GM03348 (cell line): ENCODE results near the gene UGDH.
A peak's percentile ranks its signal among the peaks of the same experiment; 100 is the strongest.
"Not testable (repeated sequence)": the region's sequence is repeated elsewhere in the genome, so short reads cannot be mapped to it uniquely, and the experiment has no call there.

Experiments
- DNase-seq: peaks from one replicate; pipeline ENCODE4 v3.0.0; 2012; ENCODE audit warnings: low spot score

UGDH gene

DNA sequence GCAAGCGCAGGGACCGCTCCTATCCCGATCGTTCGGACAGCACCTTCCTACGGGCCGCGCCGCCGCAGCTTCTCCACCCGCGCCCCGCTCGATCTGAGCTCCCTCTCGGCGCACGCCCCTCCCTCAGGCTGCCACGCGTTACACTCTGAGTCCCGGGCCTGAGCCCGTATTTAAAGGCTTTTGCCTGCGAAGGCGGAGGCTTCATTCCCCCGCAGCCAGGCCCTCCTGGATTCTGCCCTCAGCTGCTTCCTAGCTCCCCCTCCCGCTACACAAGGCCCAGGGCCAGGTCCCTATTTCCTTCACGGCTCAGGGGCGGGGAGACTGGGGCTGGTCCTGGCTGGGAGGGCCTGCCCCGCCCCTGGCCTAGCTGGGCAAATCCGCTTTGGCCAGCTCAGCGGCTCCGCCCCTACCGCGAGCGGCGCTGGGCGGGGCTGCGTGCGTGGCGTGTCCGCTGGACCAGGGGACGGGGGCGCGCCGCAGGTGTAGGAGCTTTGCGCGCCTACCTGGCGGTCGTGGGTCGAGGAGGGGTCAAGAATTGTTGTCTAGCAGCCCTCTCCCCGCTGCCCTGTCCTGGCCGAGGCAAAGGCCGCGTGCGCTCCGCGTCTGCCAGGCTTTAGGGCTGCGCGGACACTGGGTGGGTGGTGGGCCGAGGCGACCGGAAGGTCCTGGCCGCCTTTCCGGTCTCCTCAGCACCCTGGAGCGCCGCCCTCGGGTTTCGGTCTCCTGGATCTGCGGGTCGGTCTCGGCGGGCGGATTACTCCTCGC is at the start of gene UGDH:
UGDH (minus strand) TSS at position 144 of the 765 bp plus-strand sequence. CDS start 5,927 bp downstream, outside the sequence.
- DNase-seq, result peak; percentile 98

DNA sequence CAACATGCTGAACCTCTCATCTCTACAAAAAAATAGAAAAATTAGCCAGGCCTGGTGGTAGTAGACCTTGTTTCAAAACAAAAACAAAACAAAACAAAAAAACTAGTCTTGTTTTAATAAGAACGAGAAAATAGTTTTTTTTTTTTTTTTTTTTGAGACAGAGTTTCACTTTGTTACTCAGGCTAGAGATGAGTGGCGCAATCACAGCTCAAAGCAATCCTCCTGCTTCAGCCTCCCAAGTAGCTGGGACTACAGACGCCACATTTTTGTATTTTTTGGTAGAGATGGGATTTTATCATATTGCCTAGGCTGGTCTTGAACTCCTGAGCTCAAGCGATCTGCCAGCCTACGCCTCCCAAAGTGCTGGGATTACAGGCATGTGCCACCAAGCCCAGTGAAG is 47.7 kb upstream of the UGDH start:
- no peak for DNase-seq

DNA sequence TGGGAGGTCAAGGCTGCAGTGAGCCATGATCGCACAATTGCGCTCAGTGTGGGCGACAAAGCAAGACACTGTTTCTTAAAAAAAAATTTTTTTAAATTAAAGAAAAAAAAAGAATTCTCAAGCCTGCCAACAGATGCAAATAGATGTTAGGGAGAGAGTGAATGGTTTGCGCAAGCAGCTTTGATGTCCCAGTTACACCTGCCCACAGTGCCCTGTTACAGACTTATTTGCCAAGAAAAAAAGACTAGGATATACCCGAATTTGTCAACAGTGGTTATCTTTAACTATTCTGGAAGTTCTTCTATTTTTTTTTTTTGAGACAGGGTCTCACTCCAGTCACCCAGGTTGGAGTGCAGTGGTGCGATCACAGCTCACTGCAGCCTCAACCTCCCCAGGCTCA is 44.3 kb upstream of the UGDH start:
- no peak for DNase-seq

DNA sequence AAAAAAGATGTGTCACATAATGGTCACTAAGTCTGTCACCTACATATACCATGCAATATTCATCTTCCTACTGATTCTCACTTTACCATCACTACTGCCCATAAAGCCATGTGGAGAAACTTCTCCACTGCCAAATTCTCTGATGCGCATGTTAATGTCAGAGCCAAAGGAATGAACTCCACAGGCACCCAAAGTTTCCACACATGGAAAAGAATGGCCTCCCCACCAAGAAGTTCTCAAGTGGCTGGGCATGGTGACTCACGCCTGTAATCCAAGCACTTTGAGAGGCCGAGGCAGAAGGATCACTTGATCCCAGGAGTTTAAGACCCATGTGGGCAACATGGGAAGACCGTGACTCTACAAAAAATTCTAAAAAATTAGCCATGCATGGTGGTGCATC is 43.8 kb upstream of the UGDH start:
- no peak for DNase-seq

DNA sequence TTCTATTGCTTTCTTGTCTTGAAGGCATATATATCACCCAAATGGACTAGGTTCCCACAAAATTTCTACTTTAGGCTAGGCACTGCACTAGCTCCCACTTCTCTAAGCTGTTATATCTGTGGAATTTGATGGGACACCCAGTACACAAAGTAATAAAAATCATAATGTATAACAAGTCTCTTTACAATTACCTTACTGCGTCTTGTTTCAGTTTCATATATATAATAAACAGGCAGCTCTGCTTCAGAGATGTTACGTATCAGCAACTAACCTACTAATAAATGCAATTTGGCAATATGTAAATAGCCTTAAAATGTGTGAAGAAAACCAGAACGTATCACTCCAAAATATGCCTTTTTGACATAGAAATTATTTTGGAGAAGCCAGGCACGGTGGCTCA is 42.0 kb upstream of the UGDH start:
- no peak for DNase-seq

DNA sequence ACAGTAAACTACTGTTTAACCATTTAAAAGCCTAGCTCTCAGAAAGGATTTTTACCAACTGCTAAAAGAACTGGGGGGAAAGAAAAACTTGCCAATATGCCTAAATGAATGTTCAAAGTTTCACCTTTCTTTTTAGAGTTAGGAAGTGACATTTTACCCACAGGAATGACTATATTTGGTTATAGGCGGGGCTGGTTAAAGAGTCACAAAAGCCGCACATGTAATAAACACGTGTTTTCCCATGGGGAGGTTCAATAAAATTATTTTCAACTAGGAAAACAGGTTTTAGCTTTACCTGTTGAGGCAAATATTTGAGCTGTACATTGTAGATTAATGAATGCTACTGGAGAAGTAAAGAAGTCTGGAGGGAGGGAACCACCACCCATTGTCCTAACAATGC is 41.6 kb upstream of the UGDH start:
- DNase-seq, result no peak

DNA sequence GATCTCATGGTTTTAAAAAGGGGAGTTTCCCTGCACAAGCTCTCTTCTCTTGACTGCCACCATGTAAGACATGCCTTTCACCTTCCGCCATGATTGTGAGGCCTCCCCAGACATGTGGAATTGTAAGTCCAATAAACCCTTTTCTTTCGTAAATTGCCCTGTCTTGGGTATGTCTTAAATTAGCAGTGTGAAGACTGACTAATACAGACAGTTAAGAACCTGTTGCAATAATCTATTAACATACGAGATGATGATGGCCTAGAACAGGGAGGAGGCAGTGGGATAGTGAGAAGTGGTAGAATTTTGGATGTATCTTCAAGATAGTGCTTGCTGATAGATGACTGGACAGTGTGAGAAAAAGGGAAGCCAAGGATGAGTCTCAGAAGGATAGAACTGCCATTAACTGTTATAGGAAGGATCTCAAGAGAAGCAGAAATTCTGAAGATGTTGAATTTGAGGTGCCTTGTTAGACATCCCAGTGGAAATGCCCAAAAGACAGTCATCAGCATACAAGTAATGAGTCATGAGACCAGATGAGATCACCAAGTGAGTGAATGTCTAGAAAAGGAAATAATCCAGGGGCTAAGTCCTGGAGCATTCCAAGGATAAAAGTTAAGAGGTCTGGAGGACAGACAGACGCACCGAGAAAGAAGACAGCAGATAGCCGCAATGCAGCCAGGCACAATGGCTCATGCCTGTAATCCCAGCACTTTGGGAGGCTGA is 38.8 kb upstream of the UGDH start:
- DNase-seq, result peak; percentile 80

DNA sequence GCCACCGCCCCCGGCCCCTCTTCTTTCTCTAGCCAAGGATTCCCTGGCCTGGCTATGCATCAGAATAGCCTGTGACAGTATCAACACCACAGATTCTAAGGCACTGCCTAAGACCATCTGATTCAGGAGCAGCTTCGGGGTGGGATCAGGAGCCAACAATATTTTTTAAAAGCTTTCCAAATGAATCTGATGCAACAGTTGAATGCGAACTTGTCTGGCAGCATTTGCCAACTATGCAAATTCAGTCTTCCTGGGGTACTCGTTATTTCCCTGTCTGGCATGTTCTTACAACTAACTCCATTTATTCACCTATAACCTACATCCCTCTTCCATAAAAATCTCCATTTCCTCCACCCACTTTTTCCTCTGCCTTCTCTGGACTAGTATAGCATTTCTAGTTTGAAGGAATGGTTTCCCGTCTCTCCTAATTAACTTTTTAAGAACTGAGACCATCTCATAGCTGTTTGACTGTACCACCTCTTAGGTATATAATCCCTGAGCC is 36.2 kb upstream of the UGDH start:
- no peak for DNase-seq

DNA sequence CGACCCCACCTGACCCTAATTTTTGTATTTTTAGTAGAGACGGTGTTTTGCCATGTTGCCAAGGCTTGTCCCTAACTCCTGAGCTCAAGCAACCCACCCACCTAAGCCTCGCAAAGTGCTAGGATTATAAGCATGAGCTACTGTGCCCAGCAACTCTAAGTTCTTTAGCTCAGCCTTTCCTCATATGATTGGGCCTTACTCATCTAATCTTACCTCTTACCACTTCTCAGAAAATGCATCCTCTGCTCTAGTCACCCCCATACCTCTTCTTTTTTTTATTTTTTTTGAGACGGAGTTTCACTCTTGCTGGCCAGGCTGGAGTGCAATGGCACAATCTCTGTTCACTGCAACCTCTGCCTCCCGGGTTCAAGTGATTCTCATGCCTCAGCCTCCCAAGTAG is 35.6 kb upstream of the UGDH start:
- no peak for DNase-seq

DNA sequence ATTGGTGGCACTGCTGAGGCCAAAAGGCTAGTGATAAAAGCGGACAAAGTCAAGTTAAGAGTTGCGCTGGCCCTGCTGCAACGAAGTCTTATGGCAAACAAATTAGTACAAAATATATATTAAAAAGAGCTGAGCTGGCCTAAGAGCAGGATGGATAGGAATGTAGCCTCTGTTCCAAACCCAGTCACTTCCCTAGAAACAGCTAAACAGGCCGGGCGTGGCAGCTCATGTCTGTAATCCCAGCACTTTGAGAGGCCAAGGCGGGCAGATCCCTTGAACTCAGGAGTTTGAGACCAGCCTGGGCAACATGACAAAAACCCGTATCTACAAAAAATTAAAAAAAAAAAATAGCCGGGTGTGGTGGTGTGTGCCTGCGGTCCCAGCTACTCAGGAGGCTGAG is 32.4 kb upstream of the UGDH start:
- DNase-seq, result no peak

DNA sequence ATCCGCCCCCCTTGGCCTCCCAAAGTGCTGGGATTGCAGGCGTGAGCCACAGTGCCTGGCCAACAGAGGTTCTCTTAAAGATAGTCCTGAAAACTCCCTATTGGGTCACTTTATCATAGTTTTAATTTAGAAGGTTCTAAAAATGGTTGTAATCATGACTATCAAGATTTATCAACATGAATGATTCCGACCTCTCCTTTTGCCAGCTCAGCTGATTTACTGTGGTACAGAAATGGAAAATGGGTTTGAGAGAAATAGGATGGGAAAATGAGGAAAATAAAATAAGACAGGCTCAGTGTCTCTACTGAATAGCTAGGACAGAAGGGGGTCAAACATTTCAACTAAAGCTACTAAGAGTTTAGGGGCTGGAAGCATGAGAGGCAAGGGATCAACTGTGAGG is 28.2 kb upstream of the UGDH start:
- DNase-seq, result no peak

DNA sequence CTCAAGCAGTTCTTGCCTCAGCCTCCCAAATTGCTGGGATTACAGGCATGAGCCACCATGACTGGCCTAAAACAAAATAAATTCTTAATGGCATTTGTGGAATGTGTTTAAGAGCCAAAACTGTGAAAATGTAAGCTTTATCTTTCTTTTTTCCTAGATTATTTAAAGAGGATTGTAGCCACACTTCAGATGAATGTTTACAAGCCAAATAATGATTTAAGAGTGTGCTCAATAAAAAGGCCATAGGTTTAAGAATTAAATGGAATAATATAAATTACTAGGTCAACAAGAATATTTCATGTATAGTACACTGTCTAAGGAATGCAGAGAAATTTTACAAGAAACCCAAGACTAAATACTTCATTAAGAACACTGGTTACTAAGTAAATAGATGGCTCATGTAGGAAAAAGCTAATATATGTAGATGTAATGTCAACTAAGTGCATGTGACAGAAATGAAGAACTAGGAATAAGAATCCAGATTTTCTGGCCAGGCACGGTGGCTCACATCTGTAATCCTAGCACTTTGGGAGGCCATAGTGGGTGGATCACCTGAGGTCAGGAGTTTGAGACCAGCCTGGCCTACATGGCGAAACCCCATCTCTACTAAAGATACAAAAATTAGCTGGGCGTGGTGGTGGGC is 21.3 kb upstream of the UGDH start:
- DNase-seq, result peak; percentile 22

DNA sequence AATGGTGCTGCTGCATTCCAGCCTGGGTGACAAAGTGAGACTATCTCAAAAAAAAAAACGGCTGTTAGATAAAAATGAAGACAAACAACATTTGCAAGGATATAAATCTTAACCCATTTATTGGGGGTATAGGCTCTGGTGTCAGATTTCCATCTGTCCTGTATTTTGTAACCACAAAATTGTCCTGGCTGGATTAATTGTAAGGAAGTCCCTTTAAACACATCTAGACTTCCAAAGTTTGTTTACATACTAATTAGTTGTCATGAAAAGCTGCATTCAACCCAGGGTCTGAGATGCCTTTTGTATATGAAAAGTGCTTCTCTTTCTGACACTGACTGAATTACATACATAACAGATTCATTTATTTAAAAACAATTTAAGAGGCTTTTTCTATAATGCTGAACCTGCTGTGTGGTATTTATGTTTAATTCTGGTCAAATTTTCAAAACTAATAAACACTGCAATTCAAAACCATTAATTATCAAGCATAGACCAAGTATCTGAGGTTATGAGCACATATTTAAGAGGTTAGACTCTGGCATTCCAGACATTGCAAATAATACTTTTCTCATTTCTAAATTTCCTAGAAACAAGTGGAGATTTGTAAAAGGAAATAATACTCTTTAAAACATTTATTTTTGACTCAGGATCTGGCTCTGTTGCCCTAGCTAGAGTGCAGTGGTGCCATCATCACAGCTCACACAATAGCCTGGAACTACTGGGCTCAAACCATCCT is 17.5 kb upstream of the UGDH start:
- DNase-seq, result peak; percentile 45

DNA sequence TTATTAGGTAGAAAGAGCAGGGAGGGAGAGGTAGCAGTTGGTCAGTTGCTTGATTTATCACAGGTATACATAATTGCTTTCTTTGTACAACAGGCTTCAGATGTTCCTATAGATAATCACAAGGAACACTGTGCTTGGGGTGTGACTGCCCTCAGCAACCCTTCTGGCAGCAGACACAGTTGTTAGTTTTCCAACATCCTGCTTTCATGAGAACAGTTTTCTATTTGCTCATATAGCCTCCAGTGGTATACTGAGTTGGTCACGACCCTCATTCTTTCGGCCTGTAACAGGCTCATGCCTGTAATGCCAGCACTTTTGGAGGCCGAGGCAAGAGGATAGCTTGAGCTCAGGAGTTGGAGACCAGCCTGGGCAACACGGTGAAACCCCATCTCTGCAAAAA is 16.8 kb upstream of the UGDH start:
- not testable (repeated sequence) for DNase-seq

DNA sequence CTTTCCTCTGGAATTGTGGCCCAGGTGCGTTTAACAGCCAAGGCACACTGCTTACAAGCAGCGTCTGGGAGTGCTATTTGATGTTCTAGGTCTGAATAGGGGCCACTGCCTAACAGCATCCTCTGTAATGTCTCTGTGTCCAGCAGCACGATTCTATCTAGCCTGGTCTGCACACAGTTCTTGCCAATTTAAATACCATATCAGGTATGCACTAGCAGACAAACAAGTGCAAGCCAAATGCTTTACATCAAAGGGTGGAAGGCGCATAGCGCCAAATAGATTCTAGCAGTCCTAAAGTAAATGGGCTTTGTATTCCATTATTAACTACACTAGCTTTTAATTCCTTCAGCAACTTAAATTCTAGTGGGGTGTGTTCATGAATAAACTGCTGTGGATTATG is 15.8 kb upstream of the UGDH start:
- DNase-seq, result no peak

DNA sequence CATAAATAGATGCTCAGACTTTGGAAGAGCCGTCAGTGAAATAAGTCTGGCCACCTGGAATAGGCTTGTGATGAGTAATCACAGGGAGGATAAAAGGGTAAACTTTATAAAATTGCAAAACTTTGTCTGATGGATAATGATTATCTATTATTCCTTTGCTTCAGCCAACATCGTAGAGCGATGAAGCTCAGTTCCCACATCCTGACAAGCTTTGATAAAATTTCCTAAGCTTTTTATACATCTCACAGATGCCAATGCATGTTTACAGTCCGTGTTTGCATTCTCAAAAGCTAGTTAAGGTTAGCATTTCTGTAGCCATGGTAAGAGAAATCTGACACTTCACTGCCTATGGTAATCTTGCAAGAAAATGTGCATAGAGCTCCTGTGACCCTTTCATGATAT is 15.4 kb upstream of the UGDH start:
- DNase-seq, result no peak

DNA sequence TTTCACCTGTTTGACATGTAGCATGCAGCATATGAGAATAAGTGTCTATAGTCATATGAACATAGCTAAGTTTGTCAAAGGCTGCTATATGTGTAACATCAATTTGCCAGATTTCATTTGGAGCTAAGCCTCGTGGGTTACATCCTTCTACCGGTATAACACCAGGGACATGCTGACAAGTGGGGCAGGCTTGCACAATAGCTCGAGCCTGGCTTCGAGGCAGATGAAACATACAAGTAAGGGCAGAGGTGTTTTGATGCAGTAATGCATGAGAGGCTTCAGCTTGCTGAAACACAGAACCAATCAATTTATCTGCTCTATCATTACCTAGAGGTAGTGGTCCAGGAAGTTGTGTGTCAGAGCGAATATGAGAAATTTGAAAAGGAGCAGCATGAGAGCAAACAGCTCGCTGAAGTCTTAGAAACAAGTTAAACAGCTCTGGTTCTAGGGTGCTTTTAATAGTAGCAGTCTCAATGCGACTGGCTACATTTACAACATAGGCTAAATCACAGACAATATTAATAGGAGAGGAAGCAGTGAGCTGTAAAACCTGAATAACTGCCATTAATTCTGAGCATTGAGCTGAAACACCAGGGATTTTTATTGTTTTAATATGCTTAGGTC is 14.9 kb upstream of the UGDH start:
- DNase-seq, result no peak

DNA sequence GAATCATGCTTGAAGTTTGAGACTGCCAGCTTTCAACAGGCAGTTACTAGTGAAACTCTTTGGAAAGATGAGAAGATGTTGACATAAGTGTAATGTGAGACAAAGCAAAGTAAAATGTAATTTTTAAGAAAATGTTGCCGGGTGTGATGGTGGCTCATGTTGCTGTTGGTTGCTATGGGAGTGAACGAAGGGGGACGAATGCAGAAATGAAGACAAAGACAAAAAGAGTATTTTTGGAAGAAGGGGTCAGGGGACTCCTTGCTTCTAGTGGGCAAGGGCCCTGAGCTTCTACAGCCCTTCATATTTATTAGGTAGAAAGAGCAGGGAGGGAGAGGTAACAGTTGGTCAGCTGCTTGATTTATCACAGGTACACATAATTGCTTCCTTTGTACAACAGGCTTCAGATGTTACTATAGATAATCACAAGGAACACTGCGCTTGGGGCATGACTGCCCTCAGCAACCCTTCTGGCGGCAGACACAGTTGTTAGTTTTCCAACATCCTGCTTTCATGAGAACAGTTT is 11.9 kb upstream of the UGDH start:
- no peak for DNase-seq

DNA sequence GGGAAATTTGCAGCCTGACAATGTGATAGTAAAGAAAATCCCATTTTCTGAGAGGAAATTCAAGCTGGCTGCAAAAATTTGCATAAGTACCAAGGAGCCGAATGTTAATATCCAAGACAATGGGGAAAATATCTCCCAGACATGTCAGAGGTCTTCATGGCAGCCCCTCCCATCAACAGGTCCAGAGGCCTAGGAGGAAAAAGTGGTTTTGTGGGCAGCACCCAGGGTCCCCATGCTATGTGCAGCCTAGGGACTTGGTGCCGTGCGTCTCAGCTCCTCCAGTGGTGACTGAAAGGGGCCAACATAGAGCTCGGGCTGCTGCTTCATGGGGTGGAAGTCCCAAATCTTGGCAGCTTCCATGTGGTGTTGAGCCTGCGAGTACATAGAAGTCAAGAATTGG is 6.3 kb upstream of the UGDH start:
- no peak for DNase-seq

DNA sequence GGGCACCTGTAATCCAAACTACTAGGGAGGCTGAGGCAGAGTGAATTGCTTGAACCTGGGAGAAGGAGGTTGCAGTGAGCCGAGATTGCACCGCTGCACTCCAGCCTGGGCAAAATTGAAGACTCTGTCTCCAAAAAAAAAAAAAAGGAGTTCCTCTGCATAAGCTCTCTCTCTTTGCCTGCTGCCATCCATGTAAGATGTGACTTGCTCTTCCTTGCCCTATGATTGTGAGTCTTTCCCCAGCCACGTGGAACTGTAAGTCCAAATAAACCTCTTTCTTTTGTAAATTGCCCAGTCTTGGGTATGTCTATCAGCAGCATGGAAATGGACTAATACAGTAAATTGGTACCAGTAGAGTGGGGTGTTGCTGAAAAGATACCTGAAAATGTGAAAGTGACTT is 5.0 kb upstream of the UGDH start:
- not testable (repeated sequence) for DNase-seq

DNA sequence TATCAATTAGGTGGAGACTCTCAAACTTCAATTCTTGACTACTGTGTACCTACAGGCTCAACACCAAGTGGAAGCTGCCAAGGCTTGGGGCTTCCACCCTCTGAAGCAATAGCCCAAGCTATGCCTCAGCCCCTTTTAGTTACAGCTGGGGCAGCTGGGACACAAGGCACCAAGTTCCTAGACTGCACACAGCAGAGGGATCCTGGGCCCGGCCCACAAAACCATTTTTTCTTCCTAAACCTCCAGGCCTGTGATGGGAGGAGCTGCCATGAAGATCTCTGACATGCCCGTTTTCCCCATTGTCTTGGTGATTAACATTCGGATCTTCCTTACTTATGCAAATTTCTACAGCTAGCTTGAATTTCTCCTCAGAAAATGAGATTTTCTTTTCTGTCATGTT is 3.4 kb upstream of the UGDH start:
- DNase-seq, result no peak

DNA sequence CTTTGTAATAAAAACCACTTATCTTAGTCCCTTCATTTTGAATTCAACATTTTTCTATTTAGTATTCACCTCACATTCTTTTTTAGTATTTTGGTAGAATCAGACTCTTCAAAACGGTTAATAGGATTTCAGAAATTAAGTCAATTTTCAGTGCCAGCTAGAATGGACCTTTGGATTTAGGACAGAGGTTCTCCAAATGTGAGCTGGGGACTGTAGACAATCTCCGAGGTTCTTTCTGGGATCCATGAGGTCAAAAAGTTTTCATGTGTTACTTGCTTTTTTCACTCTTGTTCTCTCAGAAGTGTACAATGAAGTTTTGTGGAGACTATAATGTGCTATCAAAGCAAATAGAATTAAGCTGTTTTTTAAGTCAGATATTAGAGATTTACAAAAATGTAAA is 2.3 kb upstream of the UGDH start:
- DNase-seq, result no peak
